Activated CD4-positive, alpha-beta T cell treated with anti-CD3 and anti-CD28 coated beads, Interleukin-2, amount 50 U/mL, for 24 hours (primary cell): ENCODE results near the gene SLC11A1.

Source experiments
- DNase-seq, 2 donors: peaks; one replicate each; pipeline ENCODE4 v3.0.0-alpha.2; 2020; ENCODE audit warnings: low read depth in 1 of 2, low spot score in 1 of 2

The SLC11A1 gene, protein sequence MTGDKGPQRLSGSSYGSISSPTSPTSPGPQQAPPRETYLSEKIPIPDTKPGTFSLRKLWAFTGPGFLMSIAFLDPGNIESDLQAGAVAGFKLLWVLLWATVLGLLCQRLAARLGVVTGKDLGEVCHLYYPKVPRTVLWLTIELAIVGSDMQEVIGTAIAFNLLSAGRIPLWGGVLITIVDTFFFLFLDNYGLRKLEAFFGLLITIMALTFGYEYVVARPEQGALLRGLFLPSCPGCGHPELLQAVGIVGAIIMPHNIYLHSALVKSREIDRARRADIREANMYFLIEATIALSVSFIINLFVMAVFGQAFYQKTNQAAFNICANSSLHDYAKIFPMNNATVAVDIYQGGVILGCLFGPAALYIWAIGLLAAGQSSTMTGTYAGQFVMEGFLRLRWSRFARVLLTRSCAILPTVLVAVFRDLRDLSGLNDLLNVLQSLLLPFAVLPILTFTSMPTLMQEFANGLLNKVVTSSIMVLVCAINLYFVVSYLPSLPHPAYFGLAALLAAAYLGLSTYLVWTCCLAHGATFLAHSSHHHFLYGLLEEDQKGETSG

DNA sequence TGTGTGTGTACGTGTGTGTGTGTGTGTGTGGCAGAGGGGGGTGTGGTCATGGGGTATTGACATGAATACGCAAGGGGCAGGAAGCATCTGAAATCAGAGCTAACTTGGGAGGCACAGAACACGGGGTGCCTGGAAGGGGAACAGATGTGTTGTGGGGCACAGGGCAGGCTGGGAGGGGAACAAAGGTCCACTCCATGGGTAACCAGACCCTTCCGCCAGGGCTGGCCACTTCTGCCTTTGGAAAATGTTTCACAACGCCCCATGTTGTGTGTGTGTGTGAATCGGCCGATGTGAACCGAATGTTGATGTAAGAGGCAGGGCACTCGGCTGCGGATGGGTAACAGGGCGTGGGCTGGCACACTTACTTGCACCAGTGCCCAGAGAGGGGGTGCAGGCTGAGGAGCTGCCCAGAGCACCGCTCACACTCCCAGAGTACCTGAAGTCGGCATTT is at the start of gene SLC11A1:
SLC11A1 (plus strand) TSS at position 358 of the 451 bp plus-strand sequence. CDS start 96 bp downstream, outside the sequence.
- DNase-seq = no peak

DNA sequence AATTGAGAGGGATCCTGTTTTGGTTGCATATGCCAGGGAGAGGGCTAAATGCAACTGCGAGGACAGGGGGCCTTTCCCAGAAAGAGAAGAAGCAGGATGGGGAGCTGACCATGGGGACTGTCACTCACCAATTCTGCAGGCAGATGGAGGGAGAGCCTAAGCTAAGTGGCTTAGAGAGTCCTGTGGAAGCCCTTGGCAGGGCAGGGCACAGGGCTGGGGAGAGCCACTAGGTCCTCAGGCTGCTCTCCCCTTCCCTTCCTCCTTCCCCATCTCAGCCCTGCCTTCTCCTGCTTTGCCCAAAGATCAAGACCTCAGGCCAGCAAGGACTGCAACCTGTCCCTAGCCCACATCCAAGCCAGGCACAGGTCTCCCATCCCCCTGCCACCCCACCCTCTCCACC is 49.8 kb upstream of the SLC11A1 start:
- DNase-seq = no peak

DNA sequence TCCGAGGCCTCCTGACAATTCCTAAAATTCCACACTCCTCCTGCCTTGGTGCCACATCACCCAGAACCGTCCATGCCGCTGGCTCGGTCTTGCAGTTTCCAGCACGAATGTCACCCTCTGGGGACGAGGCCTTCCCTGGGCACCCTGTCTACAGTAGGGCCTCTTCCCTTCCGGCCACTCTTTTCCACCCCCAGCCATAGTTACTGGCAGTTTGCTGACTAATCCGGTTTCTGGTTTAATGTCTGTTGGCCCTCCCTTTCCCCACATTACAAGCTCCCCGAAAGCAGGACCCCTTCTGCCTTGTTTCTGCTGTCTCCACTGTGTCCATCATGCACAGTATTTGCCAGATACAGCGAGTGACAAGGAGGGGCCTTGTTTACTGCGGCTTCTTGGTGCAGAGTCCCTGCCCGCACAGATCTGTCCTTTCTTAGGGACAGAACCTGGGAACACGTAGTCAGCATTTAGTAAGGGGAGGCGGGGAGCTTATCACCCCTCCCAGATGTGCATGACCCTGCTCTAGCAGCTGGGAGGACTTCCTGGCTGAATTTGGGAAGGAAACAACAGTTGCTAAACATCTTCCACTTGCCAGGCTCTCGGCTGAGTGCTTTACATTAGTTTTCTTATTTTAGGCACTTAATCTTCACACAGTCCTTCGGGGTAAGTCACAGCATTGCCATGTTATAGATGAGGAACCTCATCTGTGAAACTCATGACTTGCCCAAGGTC is 49.0 kb upstream of the SLC11A1 start:
- DNase-seq = no peak

DNA sequence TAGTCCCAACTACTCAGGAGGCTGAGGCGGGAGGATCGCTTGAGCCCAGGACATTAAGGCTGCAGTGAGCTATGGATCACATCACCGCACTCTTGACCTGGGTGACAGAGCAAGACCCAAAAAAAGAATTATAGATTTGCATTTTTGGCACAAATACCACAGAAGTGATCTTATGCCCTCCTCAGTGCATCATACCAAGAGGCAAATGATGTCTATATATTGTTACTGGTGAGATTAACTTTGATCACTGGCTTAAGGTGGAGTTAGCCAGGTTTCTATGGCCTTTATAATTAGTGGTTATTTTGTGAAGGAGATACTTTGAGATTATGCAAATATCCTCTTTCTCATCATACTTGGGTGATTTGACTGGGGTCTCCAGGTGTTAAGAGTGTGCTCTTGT is 47.5 kb upstream of the SLC11A1 start:
- DNase-seq = no peak

DNA sequence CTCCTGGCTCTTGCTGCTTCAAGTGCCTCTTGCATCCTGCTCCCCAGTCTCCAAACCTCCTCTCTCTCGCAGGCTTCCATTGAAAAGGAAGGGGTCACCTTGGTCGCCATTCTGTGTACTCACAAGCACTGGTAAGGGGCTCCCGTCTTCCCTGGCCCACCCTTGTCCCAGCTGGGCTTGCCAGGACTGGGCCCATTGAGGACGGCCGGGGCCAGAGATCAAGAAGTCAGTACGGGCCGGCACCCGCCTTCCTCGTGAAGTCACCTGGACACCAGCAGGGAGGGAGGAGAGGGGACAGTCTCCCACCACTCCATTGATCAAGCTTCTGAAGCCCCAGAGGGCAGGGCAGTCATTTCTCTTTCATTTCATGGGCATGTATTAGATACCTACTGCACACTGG is 41.4 kb upstream of the SLC11A1 start:
- DNase-seq = no peak

DNA sequence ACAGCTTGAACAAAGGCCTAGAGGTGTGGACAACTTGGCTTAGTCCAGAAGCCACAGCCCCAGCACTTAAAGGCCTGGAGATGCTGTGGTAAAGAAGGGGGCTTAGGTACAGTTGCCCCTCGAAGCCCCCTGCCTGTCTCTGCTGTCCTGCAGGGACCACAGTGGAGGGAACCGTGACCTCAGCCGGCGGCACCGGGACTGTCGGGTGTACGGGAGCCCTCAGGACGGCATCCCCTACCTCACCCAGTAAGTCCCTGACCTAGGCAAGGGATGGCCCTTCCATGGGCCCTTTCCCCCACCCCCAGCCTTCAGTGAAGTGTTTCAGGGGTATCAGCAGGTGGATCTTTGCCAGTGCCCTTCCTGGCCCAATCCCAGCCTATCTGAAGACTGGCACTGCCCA is 40.7 kb upstream of the SLC11A1 start:
- no peak for DNase-seq

DNA sequence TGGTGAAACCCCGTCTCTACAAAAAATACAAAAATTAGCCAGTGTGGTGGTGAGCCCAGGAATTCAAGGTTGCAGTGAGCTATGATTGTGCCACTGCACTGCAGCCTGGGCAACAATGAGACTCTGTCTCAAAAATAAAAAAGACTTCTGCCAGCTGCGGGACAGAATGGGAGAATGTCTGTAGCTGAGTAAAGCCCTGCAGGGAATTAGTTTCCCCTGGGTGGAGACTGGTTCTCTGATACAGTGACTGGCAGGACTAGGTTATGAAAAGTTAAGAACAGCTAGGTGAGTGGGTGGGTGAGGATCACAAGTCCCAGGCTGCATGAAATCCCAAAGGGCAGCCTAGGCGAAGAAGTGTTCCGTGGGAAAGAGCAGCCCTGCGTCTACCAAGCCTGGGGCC is 39.2 kb upstream of the SLC11A1 start:
- no peak for DNase-seq

DNA sequence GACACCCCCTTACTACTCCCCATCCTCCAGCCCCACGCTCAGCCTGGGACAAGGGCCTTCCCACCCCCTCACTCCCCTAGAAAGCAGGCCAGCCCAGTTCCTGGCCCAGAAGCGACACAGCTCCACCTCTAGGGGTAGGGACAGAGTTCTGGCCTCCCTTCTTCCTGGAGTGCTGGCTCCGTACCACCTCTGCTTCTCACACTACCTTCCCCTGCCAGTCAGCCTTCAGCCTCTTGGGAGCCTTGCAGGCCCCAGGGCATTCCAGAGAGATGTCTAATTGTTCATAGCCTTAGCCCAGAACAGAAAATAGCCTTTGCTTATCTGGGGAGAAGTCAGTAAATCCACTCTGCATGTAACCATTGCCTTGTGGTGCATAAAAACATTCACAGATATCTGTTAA is 38.5 kb upstream of the SLC11A1 start:
- no peak for DNase-seq

DNA sequence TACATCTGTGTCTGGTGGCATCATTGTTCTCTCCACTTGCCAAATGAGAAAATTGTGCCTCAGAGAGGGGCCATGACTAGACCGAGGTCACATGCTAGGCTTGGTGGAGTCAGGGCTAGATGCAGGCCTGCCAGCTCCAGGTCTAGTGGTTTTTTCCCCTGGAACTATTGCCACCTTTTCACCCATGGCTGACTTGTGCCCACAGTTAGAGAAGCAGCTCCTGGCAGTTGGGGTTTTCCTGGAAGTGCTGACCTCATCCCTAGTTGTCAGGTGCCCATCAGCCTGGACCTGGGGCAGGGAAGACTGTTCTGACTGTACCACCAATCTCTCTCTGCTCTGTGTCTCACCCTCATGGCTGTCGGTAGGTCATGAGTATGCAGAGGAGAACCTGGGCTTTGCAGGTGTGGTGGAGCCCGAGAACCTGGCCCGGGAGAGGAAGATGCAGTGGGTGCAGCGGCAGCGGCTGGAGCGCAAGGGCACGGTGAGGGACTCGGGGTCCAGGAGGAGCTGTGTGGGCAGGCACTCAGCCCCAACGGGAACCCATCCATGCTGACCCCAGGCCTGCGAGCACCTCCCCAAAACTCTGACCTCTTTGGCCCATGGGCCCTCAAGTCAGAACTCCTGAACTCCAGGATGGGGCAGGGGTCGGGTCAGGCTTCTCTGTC is 37.9 kb upstream of the SLC11A1 start:
- DNase-seq = no peak

DNA sequence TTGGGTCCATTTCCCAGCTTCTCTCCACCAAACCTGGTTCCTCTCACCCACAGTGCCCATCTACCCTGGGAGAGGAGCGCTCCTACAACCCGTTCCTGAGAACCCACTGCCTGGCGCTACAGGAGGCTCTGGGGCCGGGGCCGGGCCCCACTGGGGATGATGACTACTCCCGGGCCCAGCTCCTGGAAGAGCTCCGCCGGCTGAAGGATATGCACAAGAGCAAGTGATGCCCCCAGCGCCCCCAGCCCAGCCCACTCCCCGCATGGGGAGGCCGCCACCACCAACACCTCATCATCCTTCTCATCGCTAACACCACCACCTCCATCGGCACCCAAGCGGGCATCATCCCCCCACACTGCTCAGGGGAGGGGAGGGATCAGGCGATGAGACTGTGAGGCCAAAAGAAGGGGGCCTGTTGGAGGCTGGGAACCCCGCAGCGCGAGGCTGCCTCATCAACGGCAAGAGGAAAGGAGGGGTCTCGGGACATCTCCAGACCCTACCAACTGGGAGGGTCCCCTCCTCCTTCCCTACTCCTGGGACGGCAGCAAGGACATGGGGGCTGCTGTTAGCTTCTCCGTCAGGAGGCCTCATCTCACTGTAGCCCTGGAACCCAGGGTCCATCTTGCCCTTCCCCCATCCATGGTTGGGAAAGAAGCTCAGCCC is 37.2 kb upstream of the SLC11A1 start:
- DNase-seq = no peak

DNA sequence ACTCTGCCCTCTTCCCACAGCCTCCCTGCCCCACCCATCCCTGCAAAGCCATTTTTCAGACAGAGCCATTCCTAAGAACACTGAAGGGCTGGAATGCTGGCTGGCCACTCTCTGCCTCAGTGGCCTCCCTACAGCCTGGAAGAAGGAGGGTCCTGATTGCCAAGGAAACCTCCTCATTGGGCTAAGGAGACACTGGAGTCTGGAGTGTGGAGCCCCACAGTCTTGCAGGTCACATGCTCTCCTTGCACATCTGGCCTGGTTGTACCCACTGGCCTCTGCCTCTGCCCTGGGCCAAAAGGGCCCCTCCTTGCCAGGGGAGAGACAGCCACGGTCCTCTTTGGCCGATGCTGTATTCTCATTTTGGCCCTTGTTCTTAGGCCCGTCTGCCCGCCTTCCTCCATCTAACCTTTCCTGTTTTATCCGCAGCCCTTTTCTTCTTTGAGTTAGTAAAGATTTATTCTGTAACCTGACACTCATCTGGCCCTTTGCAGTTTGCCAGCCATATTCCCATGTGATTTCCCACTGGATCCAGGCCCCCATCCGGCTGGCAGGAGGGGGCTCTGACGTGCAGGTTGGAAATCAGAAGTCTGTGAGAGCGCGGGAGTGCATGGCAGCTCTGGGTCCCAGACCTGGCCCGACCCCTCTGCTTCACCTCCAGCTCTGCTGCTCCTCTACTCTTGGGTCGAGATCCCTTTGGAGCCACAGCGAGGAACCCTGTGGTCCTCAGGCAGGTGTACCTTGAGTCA is 36.4 kb upstream of the SLC11A1 start:
- DNase-seq = no peak

DNA sequence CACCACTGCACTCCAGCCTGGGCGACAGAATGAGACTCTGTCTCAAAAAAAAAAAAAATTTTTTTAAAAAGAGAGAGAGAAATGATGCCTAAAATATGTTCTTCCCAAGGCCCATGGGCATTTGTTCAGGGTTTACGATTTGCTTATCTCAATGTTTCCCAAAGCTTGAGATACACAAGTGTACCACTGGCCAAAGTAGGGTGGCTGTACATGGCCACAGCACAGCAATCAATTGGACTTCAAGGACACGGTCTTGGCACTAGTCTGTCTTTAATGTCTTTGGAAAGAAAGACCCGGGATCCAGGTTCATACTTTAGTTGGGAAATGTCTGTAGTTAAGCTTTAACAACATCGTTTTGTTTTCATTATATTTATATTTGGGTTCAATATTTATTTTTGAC is 34.9 kb upstream of the SLC11A1 start:
- no peak for DNase-seq

DNA sequence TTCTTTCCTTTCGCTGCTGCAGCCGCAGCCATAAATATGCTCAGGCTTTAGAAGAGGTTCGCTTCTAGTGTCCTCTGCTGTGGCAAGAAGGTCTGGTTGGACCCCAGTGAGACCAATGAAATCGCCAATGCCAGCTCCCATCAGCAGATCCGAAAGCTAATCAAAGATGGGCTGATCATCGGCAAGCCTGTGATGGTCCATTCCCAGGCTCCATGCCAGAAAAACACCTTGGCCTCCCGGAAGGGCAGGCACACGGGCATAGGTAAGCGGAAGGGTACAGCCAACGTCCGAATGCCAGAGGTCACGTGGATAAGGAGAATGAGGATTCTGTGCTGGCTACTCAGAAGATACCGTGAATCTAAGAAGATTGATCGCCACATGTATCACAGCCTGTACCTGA is 28.0 kb upstream of the SLC11A1 start:
- DNase-seq = no peak

DNA sequence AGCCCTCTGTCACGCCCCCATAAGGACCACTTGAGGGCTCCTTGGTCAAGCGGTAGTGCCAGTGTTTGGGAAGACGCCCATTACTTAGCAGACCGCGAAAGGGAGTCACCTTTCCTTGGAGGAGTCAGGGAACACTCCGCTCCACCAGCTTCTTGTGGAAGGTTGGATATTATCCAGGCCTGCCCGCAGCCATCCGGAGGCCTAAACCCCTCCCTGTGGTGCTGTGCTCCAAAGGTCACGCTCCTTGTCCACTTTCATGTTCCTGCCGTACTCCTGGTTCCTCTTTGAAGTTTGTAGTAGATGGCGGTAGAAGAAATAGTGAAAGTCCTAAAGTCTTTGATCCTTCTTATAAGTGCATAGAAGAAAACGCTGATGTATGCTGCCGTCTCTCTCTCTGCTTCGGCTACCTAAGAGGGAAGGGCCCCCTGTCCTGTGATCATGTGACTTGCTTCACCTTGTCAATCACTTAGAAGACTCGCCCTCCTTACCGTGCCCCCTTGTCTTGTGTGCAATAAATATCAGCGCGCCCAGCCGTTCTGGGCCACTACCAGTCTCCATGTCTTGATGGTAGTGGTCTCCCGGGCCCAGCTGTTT is 27.1 kb upstream of the SLC11A1 start:
- no peak for DNase-seq

DNA sequence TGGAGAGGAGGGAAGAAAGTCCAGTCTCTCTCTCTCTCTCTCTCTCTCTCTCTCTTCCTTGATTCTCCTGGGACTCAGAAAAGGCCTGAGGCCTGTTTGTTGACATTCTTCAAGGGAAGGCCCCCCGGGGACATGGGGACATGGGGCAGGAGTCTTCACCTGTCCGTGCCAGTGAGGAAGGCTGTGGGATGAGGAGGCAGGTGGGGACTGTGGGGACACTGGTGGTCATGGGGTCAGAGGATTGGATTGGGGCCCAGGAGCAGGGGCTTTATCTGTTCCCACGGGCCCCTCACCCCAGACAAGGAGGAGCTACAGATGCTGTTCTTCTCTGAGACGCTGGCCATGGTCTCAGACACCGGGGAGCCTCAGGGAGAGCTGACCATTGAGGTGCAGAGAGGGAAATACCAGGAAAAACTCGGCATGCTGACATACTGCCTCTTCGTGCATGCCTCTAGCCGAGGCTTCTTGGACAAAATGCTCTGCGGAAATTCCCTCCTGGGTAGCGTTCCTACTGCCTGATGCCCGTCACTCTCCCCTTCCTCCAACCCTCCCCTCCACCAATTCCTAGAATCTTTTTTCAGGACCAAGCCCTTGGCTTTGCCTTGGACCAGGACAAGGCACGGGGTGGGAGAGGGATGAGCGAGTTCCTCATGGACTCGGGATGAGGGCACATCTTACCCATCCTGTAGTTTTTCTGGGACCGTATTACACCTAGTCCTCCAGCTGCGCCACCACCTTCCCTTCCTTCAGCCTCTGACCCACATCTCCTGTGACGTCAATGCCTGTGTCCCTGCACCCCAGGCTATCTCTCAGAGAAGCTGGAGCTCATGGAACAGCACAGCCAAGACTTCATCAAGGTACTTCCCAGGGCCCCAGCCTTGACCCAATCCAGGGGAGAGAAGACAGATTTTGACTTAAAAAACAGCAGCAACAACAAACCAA is 24.6 kb upstream of the SLC11A1 start:
- DNase-seq = no peak

DNA sequence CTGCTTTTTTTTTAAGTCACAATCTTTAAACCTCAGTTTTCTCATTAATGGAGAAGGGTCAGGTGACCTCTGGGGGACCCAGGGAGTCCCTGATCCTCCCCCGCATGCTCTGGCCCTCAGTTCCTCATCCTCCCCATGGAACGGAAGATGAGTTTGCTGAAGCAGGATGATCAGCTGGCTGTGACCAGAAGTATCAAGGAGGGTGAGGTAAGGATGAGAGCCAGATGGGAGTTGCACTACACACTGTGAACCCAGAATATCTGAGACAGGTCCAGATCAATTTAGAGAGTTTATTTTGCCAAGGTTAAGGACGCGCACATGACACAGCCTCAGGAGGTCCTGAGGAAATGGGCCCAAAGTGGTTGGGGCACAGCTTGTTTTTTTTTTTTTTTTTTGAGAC is 21.6 kb upstream of the SLC11A1 start:
- DNase-seq = no peak

DNA sequence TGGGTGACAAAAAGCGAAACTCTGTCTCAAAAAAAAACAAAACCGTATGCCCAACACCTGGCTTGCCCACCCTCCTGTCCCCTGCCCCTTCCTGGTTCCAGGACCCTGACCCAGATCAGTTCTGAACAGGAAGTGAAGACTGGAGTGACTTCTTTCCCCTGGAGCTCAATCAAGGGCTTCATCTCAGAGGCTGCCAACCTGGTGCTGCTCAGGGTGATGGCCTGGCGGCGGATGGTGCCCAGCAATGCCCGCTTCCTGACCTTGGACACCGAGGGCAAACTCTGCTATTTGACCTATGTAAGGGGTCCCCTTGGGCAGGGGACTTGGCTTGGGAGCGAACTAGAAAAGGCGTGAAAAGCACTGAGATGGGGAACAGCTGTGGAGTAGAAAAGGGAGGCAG is 19.5 kb upstream of the SLC11A1 start:
- DNase-seq = no peak

DNA sequence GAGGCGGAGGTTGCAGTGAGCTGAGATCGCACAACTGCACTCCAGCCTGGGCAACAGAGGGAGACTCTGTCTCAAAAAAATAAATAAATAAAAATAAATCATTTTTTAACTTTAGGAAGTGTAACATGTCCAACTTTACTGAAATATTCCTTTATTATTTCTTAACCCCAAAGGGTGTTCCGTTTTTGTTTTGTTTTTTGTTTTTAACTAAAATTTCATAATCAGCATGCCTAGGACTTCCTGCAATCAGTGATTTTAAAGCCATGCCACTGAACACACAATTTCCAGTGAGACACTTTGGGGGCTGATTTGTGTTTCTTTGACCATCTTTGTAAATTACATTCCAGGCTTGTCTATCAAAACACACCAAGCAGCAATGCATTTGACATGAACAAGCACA is 18.3 kb upstream of the SLC11A1 start:
- DNase-seq = no peak

DNA sequence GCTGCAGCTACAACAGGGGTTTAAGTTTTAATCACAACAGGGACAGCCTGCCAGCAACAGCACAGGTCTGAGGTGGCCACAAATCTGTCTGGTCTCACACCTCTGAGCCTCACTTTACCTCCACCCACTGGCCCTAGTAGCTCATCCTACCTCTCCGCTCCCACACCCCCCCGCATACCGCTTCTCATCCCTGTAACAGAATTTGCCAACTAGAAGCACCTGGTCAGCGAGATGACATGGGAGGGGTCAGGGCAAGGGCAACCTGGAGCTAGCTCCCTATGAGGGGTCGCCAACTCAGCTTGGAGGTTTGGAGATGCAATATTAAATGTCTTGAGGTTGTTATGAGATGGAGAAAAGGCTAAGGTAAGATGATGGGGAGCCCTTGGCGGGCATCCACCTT is 17.9 kb upstream of the SLC11A1 start:
- DNase-seq = no peak
